ENCODE measurements around the gene CNPY2. TPM values are rescaled to one million over a fixed set of nuclear protein-coding genes. Genes with fewer than 3 reads are reported as not detected.

CNPY2 gene
- total and polyA plus RNA-seq, 2 of the 13 experiments (the other 11 are each of a cell fraction or from before 2014, with no cell fraction given), result 285 to 356 TPM

DNA sequence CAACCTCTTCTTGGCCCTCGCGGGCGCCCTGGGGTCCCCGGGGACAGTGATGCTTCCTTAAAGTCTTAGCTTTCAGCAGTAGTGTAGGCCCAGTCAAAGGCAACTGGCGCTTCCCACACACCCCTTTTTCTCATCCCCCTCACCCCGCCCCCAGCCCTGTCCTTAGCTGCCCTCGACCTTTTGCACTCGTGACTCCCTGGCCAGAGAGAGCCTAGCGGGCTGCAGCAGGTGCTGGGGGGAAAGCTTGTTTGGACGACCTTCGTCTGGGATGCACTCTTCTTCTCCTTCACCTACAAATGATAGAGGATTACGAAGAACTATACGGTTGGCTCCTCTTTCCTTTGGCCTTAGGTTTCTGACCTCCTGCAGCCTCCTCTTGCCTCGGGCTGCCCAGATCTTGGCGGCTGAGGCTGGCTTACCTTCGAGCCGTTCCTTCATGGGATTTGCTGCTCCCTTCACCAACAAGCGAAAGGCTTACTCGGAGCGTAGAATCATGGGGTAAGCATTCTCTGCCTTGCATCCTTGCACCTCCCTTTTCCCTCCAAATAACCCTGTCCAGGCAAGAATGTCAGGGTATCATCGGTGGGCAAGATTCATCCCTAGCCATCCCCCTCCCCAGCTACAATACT is 48.2 kb downstream of the CNPY2 start (continued):
- TF ChIP-seq, protein P1, sequence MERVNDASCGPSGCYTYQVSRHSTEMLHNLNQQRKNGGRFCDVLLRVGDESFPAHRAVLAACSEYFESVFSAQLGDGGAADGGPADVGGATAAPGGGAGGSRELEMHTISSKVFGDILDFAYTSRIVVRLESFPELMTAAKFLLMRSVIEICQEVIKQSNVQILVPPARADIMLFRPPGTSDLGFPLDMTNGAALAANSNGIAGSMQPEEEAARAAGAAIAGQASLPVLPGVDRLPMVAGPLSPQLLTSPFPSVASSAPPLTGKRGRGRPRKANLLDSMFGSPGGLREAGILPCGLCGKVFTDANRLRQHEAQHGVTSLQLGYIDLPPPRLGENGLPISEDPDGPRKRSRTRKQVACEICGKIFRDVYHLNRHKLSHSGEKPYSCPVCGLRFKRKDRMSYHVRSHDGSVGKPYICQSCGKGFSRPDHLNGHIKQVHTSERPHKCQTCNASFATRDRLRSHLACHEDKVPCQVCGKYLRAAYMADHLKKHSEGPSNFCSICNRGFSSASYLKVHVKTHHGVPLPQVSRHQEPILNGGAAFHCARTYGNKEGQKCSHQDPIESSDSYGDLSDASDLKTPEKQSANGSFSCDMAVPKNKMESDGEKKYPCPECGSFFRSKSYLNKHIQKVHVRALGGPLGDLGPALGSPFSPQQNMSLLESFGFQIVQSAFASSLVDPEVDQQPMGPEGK (CRISPR knock-in tag; IDR thresholded peaks at IDR 0.05), result peak; percentile 42; the same call in 1 of the 2 replicates
- TF ChIP-seq NCOR1 (IDR thresholded peaks at IDR 0.05; ENCODE audit: borderline replicate concordance, low read length) (peak; percentile 78), ZNF225 (CRISPR knock-in tag; IDR thresholded peaks at IDR 0.05) (no peak), GATAD1 (CRISPR knock-in tag; IDR thresholded peaks at IDR 0.05) (no peak), SMAD9 (CRISPR knock-in tag; IDR thresholded peaks at IDR 0.05) (no peak), ZNF350 (CRISPR knock-in tag; IDR thresholded peaks at IDR 0.05; ENCODE audit: borderline replicate concordance, low read depth) (no peak), NR2F1 (CRISPR knock-in tag; IDR thresholded peaks at IDR 0.05) (peak; percentile 69 to 87; a peak in 2 of 4 replicates), KAT7 (CRISPR knock-in tag; IDR thresholded peaks at IDR 0.05; ENCODE audit: borderline replicate concordance) (no peak), ZNF607 (CRISPR knock-in tag; IDR thresholded peaks at IDR 0.05; ENCODE audit: borderline replicate concordance) (no peak), ZNF496 (CRISPR knock-in tag; IDR thresholded peaks at IDR 0.05; ENCODE audit: insufficient replicate concordance) (no peak), MED8 (CRISPR knock-in tag; IDR thresholded peaks at IDR 0.05; ENCODE audit: insufficient replicate concordance) (no peak), ZNF253 (CRISPR knock-in tag; IDR thresholded peaks at IDR 0.05; ENCODE audit: borderline replicate concordance) (no peak)
- TF ChIP-seq, protein P2, sequence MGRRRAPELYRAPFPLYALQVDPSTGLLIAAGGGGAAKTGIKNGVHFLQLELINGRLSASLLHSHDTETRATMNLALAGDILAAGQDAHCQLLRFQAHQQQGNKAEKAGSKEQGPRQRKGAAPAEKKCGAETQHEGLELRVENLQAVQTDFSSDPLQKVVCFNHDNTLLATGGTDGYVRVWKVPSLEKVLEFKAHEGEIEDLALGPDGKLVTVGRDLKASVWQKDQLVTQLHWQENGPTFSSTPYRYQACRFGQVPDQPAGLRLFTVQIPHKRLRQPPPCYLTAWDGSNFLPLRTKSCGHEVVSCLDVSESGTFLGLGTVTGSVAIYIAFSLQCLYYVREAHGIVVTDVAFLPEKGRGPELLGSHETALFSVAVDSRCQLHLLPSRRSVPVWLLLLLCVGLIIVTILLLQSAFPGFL (CRISPR knock-in tag; IDR thresholded peaks at IDR 0.05), result no peak
- TF ChIP-seq, protein P3, sequence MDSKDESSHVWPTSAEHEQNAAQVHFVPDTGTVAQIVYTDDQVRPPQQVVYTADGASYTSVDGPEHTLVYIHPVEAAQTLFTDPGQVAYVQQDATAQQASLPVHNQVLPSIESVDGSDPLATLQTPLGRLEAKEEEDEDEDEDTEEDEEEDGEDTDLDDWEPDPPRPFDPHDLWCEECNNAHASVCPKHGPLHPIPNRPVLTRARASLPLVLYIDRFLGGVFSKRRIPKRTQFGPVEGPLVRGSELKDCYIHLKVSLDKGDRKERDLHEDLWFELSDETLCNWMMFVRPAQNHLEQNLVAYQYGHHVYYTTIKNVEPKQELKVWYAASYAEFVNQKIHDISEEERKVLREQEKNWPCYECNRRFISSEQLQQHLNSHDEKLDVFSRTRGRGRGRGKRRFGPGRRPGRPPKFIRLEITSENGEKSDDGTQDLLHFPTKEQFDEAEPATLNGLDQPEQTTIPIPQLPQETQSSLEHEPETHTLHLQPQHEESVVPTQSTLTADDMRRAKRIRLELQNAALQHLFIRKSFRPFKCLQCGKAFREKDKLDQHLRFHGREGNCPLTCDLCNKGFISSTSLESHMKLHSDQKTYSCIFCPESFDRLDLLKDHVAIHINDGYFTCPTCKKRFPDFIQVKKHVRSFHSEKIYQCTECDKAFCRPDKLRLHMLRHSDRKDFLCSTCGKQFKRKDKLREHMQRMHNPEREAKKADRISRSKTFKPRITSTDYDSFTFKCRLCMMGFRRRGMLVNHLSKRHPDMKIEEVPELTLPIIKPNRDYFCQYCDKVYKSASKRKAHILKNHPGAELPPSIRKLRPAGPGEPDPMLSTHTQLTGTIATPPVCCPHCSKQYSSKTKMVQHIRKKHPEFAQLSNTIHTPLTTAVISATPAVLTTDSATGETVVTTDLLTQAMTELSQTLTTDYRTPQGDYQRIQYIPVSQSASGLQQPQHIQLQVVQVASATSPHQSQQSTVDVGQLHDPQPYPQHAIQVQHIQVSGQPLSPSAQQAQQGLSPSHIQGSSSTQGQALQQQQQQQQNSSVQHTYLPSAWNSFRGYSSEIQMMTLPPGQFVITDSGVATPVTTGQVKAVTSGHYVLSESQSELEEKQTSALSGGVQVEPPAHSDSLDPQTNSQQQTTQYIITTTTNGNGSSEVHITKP (CRISPR knock-in tag; IDR thresholded peaks at IDR 0.05; ENCODE audit: low read depth), result no peak
- TF ChIP-seq, protein P4, sequence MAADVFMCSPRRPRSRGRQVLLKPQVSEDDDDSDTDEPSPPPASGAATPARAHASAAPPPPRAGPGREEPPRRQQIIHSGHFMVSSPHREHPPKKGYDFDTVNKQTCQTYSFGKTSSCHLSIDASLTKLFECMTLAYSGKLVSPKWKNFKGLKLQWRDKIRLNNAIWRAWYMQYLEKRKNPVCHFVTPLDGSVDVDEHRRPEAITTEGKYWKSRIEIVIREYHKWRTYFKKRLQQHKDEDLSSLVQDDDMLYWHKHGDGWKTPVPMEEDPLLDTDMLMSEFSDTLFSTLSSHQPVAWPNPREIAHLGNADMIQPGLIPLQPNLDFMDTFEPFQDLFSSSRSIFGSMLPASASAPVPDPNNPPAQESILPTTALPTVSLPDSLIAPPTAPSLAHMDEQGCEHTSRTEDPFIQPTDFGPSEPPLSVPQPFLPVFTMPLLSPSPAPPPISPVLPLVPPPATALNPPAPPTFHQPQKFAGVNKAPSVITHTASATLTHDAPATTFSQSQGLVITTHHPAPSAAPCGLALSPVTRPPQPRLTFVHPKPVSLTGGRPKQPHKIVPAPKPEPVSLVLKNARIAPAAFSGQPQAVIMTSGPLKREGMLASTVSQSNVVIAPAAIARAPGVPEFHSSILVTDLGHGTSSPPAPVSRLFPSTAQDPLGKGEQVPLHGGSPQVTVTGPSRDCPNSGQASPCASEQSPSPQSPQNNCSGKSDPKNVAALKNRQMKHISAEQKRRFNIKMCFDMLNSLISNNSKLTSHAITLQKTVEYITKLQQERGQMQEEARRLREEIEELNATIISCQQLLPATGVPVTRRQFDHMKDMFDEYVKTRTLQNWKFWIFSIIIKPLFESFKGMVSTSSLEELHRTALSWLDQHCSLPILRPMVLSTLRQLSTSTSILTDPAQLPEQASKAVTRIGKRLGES (CRISPR knock-in tag; IDR thresholded peaks at IDR 0.05; ENCODE audit: borderline replicate concordance), result no peak
- TF ChIP-seq, protein P5, sequence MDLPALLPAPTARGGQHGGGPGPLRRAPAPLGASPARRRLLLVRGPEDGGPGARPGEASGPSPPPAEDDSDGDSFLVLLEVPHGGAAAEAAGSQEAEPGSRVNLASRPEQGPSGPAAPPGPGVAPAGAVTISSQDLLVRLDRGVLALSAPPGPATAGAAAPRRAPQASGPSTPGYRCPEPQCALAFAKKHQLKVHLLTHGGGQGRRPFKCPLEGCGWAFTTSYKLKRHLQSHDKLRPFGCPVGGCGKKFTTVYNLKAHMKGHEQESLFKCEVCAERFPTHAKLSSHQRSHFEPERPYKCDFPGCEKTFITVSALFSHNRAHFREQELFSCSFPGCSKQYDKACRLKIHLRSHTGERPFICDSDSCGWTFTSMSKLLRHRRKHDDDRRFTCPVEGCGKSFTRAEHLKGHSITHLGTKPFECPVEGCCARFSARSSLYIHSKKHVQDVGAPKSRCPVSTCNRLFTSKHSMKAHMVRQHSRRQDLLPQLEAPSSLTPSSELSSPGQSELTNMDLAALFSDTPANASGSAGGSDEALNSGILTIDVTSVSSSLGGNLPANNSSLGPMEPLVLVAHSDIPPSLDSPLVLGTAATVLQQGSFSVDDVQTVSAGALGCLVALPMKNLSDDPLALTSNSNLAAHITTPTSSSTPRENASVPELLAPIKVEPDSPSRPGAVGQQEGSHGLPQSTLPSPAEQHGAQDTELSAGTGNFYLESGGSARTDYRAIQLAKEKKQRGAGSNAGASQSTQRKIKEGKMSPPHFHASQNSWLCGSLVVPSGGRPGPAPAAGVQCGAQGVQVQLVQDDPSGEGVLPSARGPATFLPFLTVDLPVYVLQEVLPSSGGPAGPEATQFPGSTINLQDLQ (CRISPR knock-in tag; IDR thresholded peaks at IDR 0.05), result no peak

Measured in HepG2 (cell line).